NCI-H187 treated with DMSO at 0.1 percent for 48 hours (cell line): Measurements from ENCODE around the gene MCM10.
"Not testable (repeated sequence)": the region's sequence is repeated elsewhere in the genome, so short reads cannot be mapped to it uniquely, and the experiment has no call there.

ENCODE experiments used
- DNase-seq: peaks from one replicate; lab custom pipeline; 2025; lab: John Stamatoyannopoulos, UW

MCM10 gene

DNA sequence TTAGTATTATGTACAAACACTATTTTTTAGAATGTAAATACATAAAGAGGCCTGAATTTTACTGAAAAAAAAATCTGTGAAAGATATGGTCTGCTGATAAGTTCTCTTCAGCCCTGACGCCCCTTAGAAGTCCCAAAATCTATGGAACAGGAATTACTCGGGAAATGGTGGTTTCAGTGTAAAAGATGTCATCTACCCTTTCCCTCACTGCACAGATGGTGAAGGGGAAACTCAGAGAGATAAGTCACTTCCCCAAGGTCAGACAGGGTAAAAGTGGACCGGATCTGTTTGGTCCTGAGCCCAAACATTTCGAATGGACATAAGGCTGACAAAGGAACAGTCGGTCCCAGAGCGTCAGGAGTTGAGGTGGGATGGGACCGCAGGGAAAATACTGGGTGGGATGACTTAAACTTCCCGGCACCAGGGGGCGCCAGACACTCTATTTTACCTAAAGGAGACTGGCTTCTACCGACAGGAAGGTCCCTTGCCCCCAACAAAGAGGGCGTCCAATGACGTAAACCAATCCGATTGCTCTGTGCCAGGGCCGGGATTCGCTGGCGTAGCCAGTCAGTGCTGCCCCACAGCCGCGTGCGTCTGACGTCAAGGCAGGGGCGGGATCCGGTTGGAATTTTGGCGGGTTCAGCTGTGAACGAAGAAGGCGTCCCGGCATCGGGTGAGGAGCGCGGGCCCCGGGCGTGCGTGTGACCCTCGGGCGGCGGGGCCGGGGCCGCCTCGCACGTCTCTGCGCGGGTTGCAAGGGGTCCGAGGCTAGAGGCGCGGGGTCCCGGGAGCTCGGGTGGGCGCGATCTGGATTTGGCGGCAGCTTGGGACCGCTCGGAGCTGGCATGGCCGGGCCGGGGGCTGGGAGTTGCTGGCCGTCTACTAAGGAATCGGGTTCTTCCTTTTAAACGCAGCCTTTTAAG, at the start of gene MCM10:
TSS of gene MCM10 (plus strand) at position 625 of the 923 bp plus-strand sequence. CDS start 2,645 bp downstream, outside the sequence.
- DNase-seq: peak; percentile 75

DNA sequence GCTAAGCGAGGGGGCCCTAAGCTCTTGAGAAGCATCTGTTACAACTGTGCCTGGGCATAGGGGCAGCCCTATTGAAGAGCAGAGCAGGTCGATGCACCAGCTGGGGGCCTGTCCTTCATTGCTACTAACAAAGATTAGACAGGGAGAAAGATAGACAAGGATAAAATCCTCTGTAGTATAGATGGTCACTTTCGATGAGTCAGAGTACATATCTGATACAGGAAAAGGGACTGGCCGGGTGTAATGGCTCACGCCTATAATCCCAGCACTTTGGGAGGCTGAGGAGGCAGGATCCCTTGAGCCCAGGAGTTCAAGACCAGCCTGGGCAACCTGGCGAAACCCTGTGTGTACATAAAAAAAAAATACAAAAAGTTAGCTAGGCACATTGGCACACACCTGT, 47.8 kb upstream of the MCM10 start:
- no peak for DNase-seq

DNA sequence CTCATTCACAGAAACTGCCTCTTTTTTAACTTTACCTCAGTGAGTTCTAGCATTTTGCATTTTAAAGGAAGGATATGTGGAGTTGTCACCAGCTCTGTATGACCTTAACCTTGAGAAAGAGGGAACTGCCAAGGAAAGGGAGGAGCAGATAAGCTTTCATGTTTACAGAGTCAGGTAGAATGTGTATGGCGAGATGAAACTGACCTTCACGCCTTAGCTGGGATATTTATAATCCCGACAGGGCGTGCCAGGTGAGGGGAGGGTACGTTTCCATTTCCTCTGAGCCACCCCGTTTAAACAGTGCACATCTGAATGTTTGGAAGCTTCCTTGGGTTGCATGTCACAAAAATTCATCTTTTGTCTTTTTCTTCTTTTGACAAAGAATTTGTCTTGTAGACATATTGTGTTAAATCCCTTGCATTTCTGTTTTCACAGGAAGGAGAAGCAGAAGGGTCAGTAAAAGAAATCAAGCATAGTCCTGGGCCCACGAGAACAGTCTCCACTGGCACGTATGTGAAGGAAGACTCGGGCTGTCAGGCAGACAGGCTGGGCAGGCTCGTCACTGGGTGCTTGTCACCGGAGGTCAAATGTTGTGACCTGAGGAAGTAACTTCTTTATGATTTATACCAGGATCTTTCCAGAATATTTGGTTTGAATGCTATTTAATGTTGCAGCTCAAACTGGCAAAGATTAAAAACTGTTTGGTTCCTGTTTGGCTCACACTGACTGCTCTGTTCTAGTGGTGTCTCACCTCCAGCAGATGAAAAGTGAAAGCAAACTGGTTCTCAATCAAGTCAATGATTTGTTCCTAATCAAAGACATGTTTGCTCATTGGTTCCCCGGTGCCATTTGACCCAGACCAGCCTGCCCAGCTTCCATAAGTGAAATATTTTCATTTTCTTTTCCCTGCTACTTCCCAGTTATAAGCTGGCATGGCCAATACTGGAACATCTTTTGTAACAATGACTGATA, 45.2 kb upstream of the MCM10 start:
- DNase-seq: no peak

DNA sequence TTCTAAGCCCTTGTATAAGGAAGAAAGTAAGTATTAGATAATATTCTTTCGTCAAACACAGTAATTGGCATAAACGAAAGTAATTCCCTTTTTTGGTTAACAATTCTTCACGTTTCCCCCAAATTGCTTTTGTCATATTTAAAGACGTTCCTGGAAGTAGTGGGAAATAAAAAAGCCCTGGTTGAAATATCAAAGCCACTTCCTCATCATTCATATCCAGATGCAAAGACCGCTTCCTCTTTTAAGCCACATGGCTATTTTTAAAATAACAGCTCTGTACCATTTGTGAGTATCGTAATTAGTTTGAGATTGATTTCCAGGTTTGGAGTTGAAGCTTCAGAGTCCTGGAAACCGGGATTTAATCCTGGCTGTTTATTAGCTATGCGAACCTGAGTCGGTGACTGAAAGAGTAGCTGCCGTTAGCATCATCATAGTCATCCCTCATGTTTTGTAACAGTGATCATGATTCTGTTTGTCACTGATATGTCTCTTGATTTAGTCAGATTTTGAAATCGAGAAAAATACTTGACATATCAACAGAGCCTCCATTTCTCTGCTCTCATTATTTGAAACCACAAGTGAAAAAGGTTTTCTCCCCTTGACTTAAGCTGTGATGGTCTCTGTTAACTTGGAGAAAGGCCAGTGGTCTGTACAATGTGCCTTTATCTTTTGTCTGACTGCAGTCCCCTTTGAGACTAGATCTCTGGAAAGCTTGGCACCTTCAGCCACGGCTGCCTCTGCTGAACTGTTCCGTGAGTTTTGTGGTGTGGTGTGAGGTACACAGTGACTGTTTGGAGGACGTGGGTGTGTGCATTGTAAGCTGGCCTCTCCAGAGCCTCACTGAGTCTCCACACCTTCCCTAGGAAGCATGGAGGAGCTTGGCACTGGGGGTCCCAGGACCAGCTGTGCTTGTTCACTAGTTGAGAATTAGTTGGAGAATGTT, 43.2 kb upstream of the MCM10 start:
- DNase-seq: no peak

DNA sequence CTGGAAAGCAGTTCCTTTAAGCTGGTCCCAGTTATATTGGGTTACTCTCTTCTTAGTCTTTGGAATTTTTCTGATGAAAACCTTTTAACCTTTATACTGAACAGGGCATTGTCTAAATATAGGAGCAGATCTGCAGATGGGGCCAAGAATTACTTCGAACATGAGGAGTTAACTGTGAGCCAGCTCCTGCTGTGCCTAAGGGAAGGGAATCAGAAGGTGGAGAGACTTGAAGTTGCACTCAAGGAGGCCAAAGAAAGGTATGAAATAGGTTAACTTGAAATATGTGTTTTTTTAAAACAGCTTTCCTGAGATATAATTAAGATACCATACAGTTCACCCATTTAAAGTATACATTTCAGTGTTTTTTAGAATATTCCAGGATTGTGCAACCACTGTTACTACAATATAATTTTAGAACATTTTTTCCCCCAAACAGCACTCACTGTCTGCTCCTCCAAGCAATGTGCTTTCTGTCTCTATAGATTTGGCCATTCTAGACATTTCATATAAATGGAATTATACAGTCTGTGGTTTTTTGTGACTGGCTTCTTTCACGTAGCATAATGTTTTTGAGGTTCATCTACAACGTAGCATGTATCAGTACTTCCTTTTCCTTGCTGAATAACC, 42.5 kb upstream of the MCM10 start:
- DNase-seq: no peak

DNA sequence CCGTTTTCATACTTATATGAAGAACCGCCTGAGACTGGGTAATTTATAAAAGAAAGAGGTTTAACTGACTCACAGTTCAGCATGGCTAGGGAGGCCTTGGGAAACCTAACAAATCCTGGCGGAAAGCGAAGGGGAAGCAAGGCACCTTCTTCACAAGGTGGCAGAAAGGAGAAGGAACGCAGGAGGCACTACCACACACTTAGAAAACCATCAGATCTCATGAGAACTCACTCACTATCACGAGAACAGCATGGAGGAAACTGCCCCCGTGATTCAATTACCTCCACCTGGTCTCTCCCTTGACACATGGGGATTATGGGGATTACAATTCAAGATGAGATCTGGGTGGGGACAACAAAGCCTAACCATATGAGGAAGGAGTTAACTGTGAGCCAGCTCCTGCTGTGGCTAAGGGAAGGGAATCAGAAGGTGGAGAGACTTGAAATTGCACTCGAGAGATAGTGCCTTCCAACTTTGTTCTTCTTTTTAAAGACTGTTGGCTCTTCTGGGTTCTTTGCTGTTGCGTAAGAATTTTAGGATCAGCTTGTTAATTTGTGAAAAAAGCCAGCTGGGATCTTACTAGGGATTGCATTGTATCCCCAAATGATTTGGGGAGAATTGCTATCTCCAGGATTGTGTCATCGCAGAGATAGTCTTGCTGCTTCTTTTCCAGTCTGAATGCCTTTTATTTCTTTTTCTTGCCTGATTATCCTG, 40.4 kb upstream of the MCM10 start:
- no peak for DNase-seq

DNA sequence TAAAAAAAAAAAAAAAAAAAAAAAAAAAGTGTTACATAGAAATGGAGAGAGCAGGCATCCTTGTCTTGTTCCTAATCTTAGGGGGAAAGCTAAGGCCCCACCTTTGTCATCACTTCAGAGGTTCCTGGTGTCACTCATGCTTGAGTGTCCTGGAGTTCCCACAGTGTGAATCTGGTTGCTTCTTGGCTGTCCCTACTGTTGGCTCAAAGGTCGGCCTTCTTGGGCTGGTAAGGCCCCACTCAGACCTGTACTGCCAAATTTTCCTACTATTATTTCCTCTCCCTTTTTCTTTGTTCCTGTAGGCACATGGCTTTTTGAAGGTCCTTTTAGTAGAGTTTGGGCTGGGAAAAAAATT, 39.9 kb upstream of the MCM10 start:
- no peak for DNase-seq

DNA sequence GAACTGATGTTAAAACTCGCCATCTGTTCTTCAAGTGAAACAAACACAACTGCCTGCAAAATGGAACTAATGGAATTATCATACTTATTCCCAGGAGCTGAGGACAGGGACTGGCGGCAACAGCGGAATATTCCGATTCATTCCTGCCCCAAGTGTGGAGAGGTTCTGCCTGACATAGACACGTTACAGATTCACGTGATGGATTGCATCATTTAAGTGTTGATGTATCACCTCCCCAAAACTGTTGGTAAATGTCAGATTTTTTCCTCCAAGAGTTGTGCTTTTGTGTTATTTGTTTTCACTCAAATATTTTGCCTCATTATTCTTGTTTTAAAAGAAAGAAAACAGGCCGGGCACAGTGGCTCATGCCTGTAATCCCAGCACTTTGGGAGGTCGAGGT, 24.7 kb upstream of the MCM10 start:
- DNase-seq: no peak

DNA sequence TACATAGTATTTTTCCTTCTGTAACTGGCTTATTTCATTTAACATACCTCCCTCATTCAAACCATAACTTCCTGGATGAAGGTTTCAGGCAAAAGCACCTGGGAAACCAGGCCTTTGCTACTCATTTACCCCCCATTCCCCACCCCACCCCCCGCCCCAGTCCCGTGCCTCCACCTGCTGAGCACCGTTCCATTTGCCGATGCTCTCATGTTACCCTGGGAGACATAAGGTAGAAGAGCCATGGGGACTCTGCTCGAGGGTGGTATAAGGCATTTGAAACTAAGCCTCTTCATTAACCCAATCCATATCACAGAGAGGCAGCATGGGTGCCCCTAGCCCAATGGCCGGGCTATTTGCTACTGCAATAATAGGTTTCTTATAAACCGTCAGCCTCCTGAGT, 22.2 kb upstream of the MCM10 start:
- DNase-seq: no peak

DNA sequence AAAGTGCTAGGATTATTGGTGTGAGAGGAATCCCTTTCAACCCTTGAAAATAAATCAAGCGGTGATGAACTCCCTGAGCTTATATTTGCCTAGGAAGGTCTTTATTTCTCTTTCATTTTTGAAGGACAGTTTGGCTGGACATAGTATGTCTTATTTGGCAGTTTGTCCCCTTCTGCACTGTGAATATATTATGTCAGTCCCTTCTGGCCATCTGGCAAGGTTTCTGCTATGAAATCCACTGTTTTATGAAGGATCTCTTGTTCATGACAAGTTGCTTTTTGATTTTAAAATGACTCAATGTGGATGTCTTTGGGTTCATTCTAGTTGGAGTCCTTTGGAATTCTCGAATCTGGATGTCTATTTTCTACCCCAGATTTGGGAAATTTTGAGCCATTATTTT, 21.7 kb upstream of the MCM10 start:
- DNase-seq: no peak

DNA sequence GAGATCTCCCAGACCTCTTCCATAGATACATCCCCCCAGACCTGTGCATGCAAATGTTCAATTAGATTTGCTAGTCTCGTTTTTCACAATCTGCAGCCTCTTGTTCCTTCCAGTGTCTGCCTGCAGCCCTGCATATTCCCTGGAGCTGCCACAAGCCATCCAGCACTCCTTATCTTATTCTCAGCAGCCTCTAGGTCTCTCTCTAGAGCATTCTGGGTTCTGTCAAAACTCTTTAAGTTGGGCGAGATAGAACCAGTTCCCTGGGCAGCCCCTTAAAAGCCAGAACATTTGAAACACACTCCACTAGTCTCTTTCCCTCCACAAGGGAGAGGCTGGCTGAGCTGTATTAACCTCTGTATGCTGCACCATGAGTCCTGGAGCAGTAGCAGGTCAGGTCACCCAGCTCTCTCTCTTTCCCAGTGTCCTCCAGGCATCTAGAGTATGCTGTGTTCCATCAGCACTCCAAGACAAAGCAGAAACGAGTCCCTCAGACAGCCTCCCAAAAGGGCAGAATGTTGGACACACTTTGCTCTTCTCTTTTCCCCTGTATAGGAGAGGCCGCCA, 20.6 kb upstream of the MCM10 start:
- no peak for DNase-seq

DNA sequence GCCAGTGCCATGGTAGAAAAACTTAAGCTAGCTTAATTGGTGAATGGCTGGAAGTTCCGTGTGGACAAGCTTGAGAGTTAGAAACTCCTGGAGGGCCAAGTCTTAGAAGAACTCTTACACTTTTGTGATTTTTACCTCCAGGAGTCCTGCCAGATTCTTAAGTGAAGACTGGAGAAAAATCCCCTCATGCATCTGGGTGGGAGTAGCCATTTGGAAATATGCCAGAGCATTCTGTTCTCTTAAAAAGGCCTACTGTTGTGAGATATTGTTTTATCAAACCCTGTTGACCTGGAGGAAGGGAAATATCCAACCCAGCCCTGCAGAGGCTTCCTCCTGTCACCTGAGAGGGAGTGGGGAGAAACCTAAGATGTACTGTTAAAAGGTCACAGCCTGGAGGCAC, 17.6 kb upstream of the MCM10 start:
- DNase-seq: no peak

DNA sequence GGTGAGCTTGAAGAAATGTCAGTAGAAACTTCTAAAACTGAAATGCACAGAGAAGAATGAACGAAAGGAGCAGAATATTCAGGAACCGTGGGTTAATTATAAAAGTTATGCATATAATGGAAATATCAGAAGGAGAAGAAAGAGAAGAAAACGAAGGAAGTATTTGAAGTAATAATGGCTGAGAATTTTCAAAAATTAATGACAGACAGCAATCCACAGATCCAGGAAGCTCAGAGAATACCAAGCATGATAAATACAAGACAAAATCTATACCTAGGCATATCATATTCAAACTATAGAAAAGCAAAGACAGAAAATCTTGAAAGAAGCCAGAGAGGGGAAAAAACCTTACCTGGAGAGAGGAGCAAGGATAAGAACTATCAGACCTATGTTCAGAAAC, 16.5 kb upstream of the MCM10 start:
- no peak for DNase-seq

DNA sequence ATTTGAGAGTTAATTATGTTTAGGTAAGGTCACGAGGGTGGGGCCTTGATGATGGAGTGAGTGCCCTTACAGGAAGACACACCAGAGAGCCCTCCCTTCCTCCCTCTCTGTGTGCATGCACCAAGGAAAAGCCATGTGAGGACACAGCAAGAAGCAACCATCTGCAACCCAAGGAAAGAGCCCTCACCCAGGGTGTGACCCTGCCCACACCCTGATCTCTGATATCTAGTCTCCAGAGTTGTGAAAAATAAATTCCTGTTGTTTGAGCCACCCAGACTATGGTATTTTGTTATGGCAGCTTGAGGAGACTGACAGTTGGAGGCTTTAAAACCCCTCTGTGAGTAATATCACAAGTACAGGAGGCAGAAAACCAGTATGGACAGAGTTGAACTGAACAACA, 15.0 kb upstream of the MCM10 start:
- DNase-seq: no peak

DNA sequence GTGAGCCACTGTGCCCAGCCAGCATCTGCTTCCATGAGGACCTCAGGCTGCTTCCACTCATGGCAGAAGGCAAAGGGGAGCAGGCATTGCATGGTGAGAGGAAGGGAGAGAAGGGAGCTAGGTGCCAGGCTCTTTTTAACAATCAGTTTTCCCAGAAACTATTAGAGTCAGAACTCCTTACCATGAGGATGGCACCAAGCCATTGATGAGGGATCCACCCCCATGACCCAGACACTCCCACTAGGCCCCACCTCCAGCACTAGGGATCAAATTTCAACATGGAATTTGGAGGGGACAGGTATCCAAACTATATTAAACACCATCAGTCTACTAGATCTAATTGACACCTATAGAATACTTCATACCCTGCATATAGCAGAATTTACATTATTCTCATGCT, 14.2 kb upstream of the MCM10 start:
- no peak for DNase-seq

DNA sequence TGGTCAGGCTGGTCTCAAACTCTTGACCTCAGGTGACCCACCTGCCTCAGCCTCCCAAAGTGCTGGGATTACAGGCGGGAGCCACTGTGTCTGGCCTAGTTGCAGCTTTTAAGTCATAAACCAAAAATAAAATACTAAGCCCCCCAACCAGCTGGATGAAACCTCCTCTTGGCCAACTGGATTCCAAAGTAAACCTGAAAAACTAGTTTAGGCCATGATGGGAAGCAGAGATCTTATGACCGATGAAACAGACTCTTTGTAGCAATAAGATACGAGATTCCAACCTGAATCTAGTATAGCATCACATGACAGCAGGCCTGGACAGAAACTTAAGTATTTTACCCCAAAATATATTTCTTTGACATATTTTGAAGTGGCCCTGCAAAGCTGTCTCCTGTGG, 9.1 kb upstream of the MCM10 start:
- DNase-seq: no peak

DNA sequence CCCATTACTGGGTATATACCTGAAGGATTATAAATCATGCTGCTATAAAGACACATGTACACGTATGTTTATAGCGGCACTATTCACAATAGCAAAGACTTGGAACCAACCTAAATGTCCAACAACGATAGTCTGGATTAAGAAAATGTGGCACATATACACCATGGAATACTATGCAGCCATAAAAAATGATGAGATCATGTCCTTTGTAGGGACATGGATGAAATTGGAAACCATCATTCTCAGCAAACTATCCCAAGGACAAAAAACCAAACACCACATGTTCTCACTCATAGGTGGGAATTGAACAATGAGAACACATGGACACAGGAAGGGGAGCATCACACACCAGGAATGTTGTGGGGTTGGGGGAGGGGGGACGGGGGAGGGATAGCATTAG, 5.5 kb upstream of the MCM10 start:
- not testable (repeated sequence) for DNase-seq

DNA sequence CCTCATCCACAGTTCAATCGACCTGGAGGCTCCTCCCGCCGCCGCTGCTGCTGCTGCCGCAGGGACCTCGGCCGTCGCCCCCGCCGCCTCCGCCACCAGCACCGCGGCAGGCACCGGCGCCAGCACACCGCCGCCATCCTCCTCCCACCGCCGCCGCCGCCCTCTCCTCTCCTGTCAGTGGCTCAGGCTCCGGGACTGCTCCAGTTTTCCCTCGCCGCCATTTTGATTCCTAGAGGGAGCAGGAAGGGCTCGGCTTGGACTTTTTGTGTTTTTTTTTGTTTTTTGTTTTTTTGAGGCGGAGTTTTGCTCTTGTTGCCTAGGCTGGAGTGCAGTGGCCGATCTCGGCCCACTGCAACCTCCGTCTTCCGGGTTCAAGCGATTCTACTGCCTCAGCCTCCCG, 3.0 kb upstream of the MCM10 start:
- DNase-seq: no peak

DNA sequence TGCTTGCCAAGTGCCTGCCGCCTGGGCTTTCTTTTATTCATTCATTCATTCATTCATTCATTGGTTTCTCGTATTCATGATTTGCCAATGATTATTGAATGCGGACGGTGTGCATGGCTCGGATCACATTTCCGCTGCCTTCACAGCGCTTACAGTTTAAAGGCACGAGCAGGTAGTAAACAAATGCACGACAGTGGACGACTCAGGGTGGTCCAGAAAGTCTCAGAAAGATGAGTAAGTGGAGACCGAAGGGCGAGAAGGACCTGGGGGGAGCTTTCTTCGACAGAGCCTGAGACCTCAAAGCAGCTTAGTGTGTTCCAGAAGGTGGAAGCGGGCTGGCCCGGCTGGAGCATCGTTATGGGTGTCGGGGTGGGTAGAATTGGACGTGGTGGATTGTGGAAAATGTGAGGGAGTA, 506 bp downstream of the MCM10 start:
- DNase-seq: no peak

DNA sequence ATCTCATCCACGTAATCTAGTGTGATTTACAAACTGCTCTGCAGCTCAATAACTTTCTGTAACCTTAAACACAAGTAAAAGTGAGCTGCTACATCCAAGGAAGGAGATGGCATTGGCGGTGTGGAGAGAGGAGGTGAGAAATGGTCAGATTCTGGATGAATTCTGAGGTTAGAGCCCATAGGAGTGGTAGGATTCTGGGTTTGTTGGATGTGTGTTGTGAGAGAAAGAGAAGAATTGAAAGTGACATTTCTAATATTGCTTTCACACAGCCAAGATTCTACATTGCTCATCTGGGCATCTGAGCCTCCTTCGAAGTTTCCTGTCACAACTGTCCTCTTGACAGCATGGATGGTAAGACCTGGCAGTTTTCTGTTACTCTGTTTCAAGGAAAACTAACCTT, 2.5 kb downstream of the MCM10 start:
- no peak for DNase-seq
